ENCODE data around the gene KPNA6. TPM values are rescaled to one million over a fixed set of nuclear protein-coding genes. Genes with fewer than 3 reads are reported as not detected.

Gene KPNA6
- total RNA-seq, 1 donor from 2014 or later: 25.3 TPM

DNA sequence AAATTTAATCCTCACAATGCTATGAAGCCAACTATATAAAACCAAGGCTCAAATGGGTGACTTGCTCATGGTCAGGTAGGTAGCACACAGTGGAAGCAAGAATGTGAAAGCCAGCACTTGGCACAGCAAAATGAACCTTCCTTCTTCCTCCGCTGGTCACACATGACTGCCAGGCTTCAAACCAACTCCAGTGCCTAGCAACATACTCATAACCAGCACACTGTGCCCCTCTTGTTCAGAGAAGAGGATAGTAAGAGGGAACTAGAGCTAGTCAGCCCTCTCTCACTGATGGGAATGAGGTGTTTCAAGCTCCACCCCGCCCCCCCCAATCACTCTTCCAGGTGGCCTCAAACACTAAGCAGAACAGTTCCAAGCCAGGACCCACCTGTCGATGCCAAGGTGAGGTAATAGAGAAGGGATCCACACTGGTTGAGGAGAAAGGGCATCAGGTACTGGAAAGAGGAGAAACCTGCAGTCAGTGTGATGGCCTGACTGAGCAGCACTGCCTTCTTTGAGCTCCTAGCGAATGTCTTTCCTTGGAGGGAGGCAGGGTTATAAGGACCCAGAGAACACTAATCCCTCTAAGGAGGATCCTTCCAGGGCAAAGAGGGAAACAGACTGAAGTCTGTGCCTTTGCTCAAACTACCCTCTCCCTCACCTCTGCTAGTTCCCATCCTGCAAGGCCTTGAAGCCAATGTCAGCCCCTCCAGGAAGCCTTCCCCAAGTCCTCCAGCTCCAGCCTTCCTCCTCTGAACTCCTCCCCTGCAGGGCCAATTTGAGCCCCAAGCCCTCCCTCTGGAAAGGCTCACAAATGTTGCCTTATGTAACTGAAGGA lies 113.1 kb downstream of the KPNA6 start:
- no peak for DNase-seq

DNA sequence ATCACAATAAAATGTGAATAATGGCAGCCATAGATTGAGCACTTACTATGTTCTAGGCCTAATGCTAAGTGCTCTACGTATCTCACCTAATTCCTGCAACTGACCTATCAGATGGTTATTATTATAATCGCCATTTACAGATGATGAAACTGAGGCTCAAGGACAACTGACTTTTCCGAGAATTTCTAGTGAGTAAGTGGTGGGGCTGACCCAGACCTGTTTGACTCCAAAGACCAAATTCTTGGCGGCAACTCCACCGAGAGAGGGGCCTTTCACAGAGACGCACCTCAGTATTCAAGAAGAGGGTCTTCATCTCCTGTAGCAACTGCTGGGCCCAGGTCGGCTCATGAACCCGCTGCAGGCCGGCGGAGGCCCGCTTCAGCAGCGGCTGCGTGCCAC lies 113.7 kb downstream of the KPNA6 start:
- no peak for DNase-seq

DNA sequence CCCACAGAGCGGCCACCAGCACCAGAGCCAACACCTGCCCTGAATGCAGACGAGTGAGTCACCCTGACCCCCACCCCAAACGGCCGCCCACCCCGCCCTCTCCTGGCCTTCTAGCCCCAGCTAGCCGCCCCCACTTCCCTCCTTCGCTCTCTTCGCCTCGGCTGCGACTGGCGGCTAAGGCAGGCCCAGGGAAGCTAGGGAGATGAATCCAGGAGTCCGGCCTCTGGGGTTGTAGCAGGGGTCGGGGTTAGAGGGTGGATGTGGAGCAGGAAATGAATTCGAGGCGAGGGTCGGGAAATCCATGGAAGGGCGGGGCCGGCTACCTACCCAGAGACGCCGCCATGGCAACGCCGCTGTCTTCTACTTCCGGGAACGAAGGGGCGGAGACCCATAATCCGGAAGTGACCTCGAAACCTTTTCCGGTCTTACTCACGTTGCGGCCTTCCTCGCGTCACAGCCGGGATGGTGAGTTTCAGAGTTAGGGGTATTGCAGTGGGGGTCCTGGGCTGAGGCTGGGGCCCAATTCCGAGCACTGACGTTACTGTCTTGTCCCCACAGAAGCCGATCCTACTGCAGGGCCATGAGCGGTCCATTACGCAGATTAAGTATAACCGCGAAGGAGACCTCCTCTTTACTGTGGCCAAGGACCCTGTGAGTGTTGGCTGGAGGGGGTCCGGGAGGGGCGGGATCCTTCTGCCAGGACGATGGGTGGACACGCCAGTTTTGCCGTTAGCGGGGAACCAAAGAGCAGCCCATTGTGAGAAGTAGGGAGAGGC lies 114.3 kb downstream of the KPNA6 start, which contains the start of the genes EIF3I and TMEM234:
Gene EIF3I (plus strand): TSS at position 428 of the 776 bp plus-strand sequence. CDS start 35 bp downstream, at position 463.
Gene TMEM234 (minus strand): TSS at position 374 of the 776 bp plus-strand sequence. CDS start 31 bp downstream, at position 343.
- peak; percentile 90 for DNase-seq

DNA sequence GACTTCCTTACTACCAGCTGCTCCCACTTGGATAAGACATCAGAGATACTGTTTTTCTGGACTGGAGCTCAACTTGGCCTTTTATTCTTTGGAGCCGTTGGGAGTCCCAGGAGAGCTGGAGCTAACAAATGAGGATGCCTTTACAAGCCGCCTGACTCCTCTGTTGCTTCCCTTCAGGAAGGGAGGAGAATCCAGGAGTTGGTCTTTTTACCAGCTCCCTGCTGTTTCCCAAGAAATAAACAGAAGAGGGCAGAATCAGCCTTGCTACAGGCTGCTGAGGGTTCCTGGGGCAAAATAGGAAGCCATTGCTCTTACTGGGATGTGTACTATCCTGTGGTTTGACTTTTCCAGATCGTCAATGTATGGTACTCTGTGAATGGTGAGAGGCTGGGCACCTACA lies 115.8 kb downstream of the KPNA6 start:
- no peak for DNase-seq

DNA sequence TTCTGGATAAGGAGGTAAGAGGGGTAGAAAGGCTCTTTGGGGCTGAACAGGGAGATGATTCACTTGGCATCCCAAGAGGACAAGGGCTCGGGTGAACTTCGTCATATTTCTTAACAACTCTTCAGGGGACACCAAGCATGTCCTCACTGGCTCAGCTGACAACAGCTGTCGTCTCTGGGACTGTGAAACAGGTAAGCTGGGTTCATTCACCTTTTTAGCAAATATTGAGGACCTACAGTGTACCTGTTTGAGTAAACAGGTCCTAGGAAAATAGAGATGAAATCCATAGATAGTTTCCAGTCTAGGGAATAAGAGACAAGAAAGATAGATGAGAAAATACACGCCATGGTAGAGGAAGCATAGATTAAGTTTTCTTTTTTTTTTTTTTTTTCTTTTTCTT lies 116.4 kb downstream of the KPNA6 start:
- DNase-seq: no peak

Small RNA genes lying within 50 kb of the gene (small RNA-seq; reads per million reads assigned to genes)
- not detected for gene MIR5585
- gene RF00017: not detected

Other genes with a start within 250 kb of the KPNA6 start
- 551 TPM for gene PTP4A2, start 169.7 kb upstream of the KPNA6 start, total RNA-seq
- 87.2 TPM for gene KHDRBS1, start 94.2 kb upstream of the KPNA6 start, total RNA-seq
- 4.2 TPM for gene TMEM39B, start 35.1 kb upstream of the KPNA6 start, total RNA-seq
- gene TXLNA, start 71.6 kb downstream of the KPNA6 start, total RNA-seq: 21.1 TPM
- gene CCDC28B, start 92.5 kb downstream of the KPNA6 start, total RNA-seq: 31.7 TPM
- gene IQCC, start 97.6 kb downstream of the KPNA6 start, total RNA-seq: 2.3 TPM
- not detected for gene DCDC2B, start 101.0 kb downstream of the KPNA6 start, total RNA-seq
- gene TMEM234, start 114.3 kb downstream of the KPNA6 start, total RNA-seq: 9.8 TPM
- 79.7 TPM for gene EIF3I, start 114.4 kb downstream of the KPNA6 start, total RNA-seq
- gene FAM167B, start 139.2 kb downstream of the KPNA6 start, total RNA-seq: 2.0 TPM
- not detected for gene LCK, start 143.2 kb downstream of the KPNA6 start, total RNA-seq
- gene HDAC1, start 184.0 kb downstream of the KPNA6 start, total RNA-seq: 19.8 TPM
- gene MARCKSL1, start 228.2 kb downstream of the KPNA6 start, total RNA-seq: 356 TPM